ENCODE results near the gene IQGAP2.

- TF ChIP-seq CTCF (optimal IDR thresholded peaks at IDR 0.05 in 1 of 3, IDR thresholded peaks at IDR 0.05 in 1 of 3, conservative IDR thresholded peaks at IDR 0.05 in 1 of 3; ENCODE audit: extremely low read depth in 1 of 3, insufficient read depth in 2 of 3, low read length in 3 of 3) (no peak), EZH2 (IDR thresholded peaks at IDR 0.05; ENCODE audit: low read length) (no peak)
Measured at GRCh38 chr5:76610196-76610595, 207.1 kb downstream of the IQGAP2 start.

Data from keratinocyte (primary cell).